K562 (cell line): ENCODE data around the gene FUBP3. TPM values are rescaled to one million over a fixed set of nuclear protein-coding genes. Genes with fewer than 3 reads are reported as not detected.

Source experiments
- BMI1 ChIP-seq: fragments of 150-350 bp; IDR thresholded peaks from 2 replicates; pipeline ENCODE4 v1.6.1; 2014; ENCODE audit warnings: low read length
- CBX3 ChIP-seq, 2 experiments: IDR thresholded peaks; 1 replicate in 1 of 2; 2 replicates in 1 of 2; pipeline ENCODE4 v1.6.1; 2012; ENCODE audit warnings: inconsistent platforms in 2 of 2, low read length in 2 of 2, borderline replicate concordance in 1 of 2, control low read depth in 1 of 2
- CREBBP ChIP-seq: IDR thresholded peaks from one replicate; pipeline ENCODE4 v1.6.1; 2012; ENCODE audit warnings: low read depth, mild to moderate bottlenecking, control low read depth, inconsistent platforms, low read length
- FOXA1 ChIP-seq: fragments of 450-650 bp; IDR thresholded peaks from 2 replicates; pipeline ENCODE4 v1.6.1; 2016; ENCODE audit warnings: mild to moderate bottlenecking, borderline replicate concordance
- IRF9 ChIP-seq: fragments of 450-650 bp; IDR thresholded peaks from 2 replicates; pipeline ENCODE4 v1.6.1; 2016; ENCODE audit warnings: missing biosample characterization, missing genetic modification characterization
- MGA ChIP-seq: fragments of 450-650 bp; IDR thresholded peaks from 2 replicates; pipeline ENCODE4 v1.6.1; 2016; ENCODE audit warnings: mild to moderate bottlenecking, moderate library complexity
- MTA3 ChIP-seq: fragments of 450-650 bp; formaldehyde crosslinking; IDR thresholded peaks from 2 replicates; pipeline ENCODE4 v1.6.1; 2017; ENCODE audit warnings: mild to moderate bottlenecking, borderline replicate concordance
- NCOA2 ChIP-seq, 2 experiments: fragments of 450-650 bp; IDR thresholded peaks; 2 replicates each; pipeline ENCODE4 v1.6.1; 2018; ENCODE audit warnings: mild to moderate bottlenecking in 2 of 2, moderate library complexity in 1 of 2; ENCODE audit not compliant: partially characterized antibody in 2 of 2
- NFIC ChIP-seq: fragments of 450-650 bp; IDR thresholded peaks from 2 replicates; pipeline ENCODE4 v1.6.1; 2017; ENCODE audit warnings: mild to moderate bottlenecking, inconsistent platforms
- PHF8 ChIP-seq: fragments of 200-600 bp; sonication (generic); IDR thresholded peaks from 2 replicates; pipeline ENCODE4 v1.6.1; 2012; ENCODE audit warnings: mixed run types, mild to moderate bottlenecking, inconsistent platforms, low read length, moderate library complexity, borderline replicate concordance
- RBM14 ChIP-seq: fragments of 200-400 bp; formaldehyde crosslinking; IDR thresholded peaks from 2 replicates; pipeline ENCODE4 v1.6.1; 2018; ENCODE audit warnings: low read depth, mild to moderate bottlenecking, low read length, moderate library complexity, borderline replicate concordance; ENCODE audit not compliant: insufficient read depth
- TOE1 ChIP-seq, 2 experiments: fragments of 450-650 bp in 1 of 2; sonication (generic) in 1 of 2; formaldehyde crosslinking in 1 of 2; IDR thresholded peaks; 2 replicates each; pipeline versions ENCODE4 v1.7.1 to v1.8.0; 2016 to 2022; ENCODE audit warnings: borderline replicate concordance in 2 of 2, mild to moderate bottlenecking in 2 of 2, antibody characterized with exemption in 1 of 2, inconsistent platforms in 1 of 2, low read depth in 1 of 2, missing genetic modification reagents in 1 of 2, moderate library complexity in 1 of 2
- ZBTB7A ChIP-seq: IDR thresholded peaks from 2 replicates; pipeline ENCODE4 v1.6.1; 2011; ENCODE audit warnings: low read depth, mild to moderate bottlenecking, low read length, moderate library complexity, borderline replicate concordance; ENCODE audit not compliant: control insufficient read depth
- ZC3H11A ChIP-seq: IDR thresholded peaks from 2 replicates; pipeline ENCODE4 v1.6.1; 2012; ENCODE audit warnings: low read depth, low read length, improper control_type of control experiment
- ZNF436 ChIP-seq: fragments of 250-450, 450-650 bp; sonication (Bioruptor Pico); formaldehyde crosslinking; IDR thresholded peaks from 2 replicates; pipeline ENCODE4 v1.7.0; 2020; ENCODE audit warnings: mild to moderate bottlenecking
- polyA plus RNA-seq, 8 experiments: library from polyadenylated mRNA; depleted of rRNA in 4 of 8; stranded (reverse) in 5 of 8; unstranded in 3 of 8; fragments of >200 nt; fragmentation: Nextera tagmentation in 2 of 8; fragmentation: Illumina TruSeq in 1 of 8; extraction: Ambion mirVana in 2 of 8; extraction: Trizol in 1 of 8; gene quantifications; 2 replicates each; pipeline versions ENCODE4 v1.2.1 to v1.2.3, GENCODE V29; 2011 to 2014; ENCODE audit warnings: inconsistent platforms in 1 of 8, missing spikeins in 1 of 8
- total RNA-seq, 7 experiments: library from RNA; depleted of rRNA in 6 of 7; stranded (reverse); fragments of >200 nt in 6 of 7; fragmentation: Illumina TruSeq in 2 of 7; extraction: Trizol in 2 of 7; gene quantifications; 2 replicates each; pipeline versions ENCODE4 v1.2.1 to v1.2.3, GENCODE V29; 2011 to 2021; ENCODE audit warnings: low replicate concordance in 1 of 7

Gene FUBP3
- total and polyA plus RNA-seq, 9 of the 15 experiments (the other 6 are each of a cell fraction or from before 2014, with no cell fraction given): 3.0 to 64.0 (median 48.1) TPM

- TF ChIP-seq PHF8 (peak; percentile 39; the same call in 1 of the 2 replicates), CREBBP (no peak), BMI1 (no peak), TOE1 (IDR thresholded peaks at IDR 0.05; ENCODE audit: borderline replicate concordance) (0 out of 2 replicates have a peak, but pooled peaks have one; percentile 24), TOE1 (CRISPR knock-in tag; IDR thresholded peaks at IDR 0.05; ENCODE audit: borderline replicate concordance, low read depth) (no peak), MTA3 (peak; percentile 71), IRF9 (tag) (no peak), ZNF436 (CRISPR knock-in tag) (no peak), RBM14 (no peak), NFIC (peak; percentile 61), NCOA2 (IDR thresholded peaks at IDR 0.05; ENCODE audit: partially characterized antibody in 2 of 2) (no peak), ZBTB7A (0 out of 2 replicates have a peak, but pooled peaks have one; percentile 66), MGA (peak; percentile 69), FOXA1 (no peak), ZC3H11A (no peak), CBX3 (IDR thresholded peaks at IDR 0.05; ENCODE audit: borderline replicate concordance in 1 of 2, low read length in 2 of 2) (no peak)
These were observed 43.4 kb upstream of the FUBP3 start (continued) for GRCh38 chr9:130535818-130536521.
